ENCODE data around the gene GATC. TPM values are rescaled to one million over a fixed set of nuclear protein-coding genes. Genes with fewer than 3 reads are reported as not detected.

Gene GATC
- polyA plus RNA-seq, 1 experiment: 25.9 TPM

DNA sequence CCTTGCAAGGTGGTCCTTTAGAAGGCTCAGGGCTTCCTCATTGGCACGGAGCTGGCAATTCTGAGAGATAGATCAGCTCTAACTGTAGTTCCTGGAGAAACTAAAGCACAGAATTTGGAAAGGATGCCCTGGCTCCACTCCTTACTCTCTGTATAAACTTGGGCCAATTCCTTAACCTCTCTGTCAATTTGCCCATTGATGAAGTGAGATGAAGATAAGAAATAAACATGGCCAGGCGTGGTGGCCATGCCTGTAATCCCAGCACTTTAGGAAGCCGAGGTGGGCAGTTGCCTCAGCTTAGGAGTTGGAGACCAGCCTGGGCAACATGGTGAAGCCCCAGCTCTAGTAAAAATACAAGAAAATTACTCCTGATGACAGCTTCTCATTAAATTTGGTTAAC is 42.4 kb upstream of the GATC start:
- POLR2A ChIA-PET: no interaction called here
- no peak for DNase-seq (ENCODE audit: low read depth, low spot score)
- Histone ChIP-seq H3K4me3 (ENCODE audit: low read depth, low read length) (no peak overlapping the region), H3K9me3 (ENCODE audit: control insufficient read depth, insufficient read depth, low read length) (no peaks in the 10 kb centered on the region; the same call in 1 of the 2 replicates), H3K27me3 (ENCODE audit: control insufficient read depth, insufficient read depth, low read length) (peaks cover 19% of the 10 kb centered on the region), H3K27ac (ENCODE audit: low read depth, low read length) (no peak overlapping the region)
- TF ChIP-seq CTCF (IDR thresholded peaks at IDR 0.05; ENCODE audit: low read depth, low read length): no peak
- CTCF ChIA-PET: interaction anchor here (1.0 kb wide), 1 partner anchor 26 kb away, joined by 9 read pairs; no protein-coding TSS in a partner anchor

DNA sequence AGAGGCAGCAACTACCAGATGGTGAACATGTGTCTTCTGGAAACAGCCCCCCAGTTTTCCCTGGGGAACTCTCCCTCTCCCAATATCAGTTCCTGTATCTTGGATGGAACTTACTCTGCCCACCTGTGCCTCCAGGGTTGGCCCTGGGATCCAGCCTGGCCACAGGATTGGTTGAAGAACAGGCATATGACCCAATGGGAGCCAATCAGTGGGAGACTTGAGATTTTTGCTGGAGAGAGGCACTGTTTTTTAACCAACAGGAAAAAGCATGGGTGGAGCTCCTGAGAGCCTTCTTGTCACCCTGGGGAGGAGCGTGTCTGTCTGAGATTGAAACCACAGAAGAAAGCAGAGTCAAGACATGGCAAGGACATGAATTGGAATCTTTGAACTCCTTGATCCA is 42.0 kb upstream of the GATC start:
- no peaks in the 10 kb centered on the region; the same call in 1 of the 2 replicates for H3K9me3 ChIP-seq (ENCODE audit: control insufficient read depth, insufficient read depth, low read length)
- no peak overlapping the region for H3K27ac ChIP-seq (ENCODE audit: low read depth, low read length)
- TF ChIP-seq CTCF (IDR thresholded peaks at IDR 0.05; ENCODE audit: low read depth, low read length): no peak
- no peak for DNase-seq (ENCODE audit: low read depth, low spot score)
- peaks cover 19% of the 10 kb centered on the region for H3K27me3 ChIP-seq (ENCODE audit: control insufficient read depth, insufficient read depth, low read length)
- CTCF ChIA-PET: interaction anchor here (1.0 kb wide), 1 partner anchor 26 kb away, joined by 9 read pairs; no protein-coding TSS in a partner anchor
- POLR2A ChIA-PET: no interaction called here
- H3K4me3 ChIP-seq (ENCODE audit: low read depth, low read length): no peak overlapping the region

DNA sequence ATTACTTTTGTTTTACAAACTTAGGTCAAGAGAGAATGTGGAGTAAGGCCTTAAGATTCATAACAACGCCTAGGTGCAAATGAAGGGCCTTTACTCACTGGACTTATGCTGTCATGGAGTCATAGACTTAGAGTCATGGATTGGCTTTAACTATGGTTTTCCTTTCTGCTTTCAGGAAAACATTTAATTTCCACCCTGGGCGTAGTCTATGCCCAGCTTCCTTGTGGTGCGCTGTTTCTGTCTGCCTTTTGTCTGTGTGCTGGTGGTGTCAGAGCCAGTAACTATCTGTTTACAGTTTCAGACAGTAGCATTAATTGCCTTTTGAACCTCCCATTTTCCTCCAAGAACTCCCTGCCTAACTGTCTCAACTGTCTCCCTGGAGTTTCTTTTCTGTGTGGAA is 40.2 kb upstream of the GATC start:
- H3K27me3 ChIP-seq (ENCODE audit: control insufficient read depth, insufficient read depth, low read length): peaks cover 19% of the 10 kb centered on the region
- no peak for DNase-seq (ENCODE audit: low read depth, low spot score)
- H3K9me3 ChIP-seq (ENCODE audit: control insufficient read depth, insufficient read depth, low read length): no peaks in the 10 kb centered on the region; the same call in 1 of the 2 replicates
- H3K4me3 ChIP-seq (ENCODE audit: low read depth, low read length): no peak overlapping the region
- H3K27ac ChIP-seq (ENCODE audit: low read depth, low read length): no peak overlapping the region
- ChIA-PET POLR2A (no interaction called here), CTCF (no interaction called here)
- no peak for TF ChIP-seq CTCF (IDR thresholded peaks at IDR 0.05; ENCODE audit: low read depth, low read length)

DNA sequence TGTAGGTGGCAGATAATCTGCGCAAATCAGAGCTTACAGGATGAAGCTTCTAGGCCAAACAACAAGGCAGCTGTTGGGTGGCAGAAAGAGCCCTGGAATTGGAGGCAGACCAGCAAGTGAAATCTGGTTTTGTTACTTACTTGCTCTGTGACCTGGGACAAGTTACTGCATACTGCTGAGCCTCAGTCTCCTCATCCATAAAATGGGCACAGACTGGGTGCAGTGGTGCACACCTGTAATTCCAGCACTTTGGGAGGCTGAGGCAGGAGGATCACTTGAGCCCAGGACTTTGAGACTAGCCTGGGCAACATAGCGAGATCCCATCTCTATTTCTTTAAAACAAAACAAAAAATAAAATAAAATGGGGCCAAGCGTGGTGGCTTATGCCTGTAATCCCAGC is 39.7 kb upstream of the GATC start:
- H3K9me3 ChIP-seq (ENCODE audit: control insufficient read depth, insufficient read depth, low read length): no peaks in the 10 kb centered on the region; the same call in 1 of the 2 replicates
- H3K27me3 ChIP-seq (ENCODE audit: control insufficient read depth, insufficient read depth, low read length): peaks cover 19% of the 10 kb centered on the region
- no peak for DNase-seq (ENCODE audit: low read depth, low spot score)
- CTCF ChIA-PET: no interaction called here
- TF ChIP-seq CTCF (IDR thresholded peaks at IDR 0.05; ENCODE audit: low read depth, low read length): no peak
- no peak overlapping the region for H3K27ac ChIP-seq (ENCODE audit: low read depth, low read length)
- no peak overlapping the region for H3K4me3 ChIP-seq (ENCODE audit: low read depth, low read length)
- POLR2A ChIA-PET: no interaction called here

DNA sequence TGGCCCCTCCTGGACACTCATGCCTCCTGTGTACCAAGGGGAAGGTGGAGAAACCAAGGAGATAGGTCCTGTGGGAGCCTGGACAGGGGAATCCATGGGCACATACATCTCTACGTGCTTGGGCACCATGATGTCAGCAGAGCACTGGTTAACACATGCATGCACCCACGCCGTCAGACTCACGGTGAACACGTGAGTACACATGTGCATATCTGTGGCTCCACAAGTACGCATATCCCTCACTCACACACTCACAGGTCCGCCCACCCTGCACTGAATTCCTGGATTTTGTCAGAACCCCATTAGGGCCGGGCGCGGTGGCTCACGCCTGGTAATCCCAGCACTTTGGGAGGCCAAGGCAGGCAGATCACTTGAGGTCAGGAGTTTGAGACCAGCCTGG is 37.5 kb upstream of the GATC start:
- CTCF ChIA-PET: no interaction called here

More for the DNA sequence above, 37.5 kb upstream of the GATC start:
- no peak overlapping the region for H3K27ac ChIP-seq (ENCODE audit: low read depth, low read length)
- POLR2A ChIA-PET: no interaction called here
- TF ChIP-seq CTCF (IDR thresholded peaks at IDR 0.05; ENCODE audit: low read depth, low read length): no peak
- no peak for DNase-seq (ENCODE audit: low read depth, low spot score)
- H3K4me3 ChIP-seq (ENCODE audit: low read depth, low read length): no peak overlapping the region
- peaks cover 8% of the 10 kb centered on the region for H3K27me3 ChIP-seq (ENCODE audit: control insufficient read depth, insufficient read depth, low read length)
- no peaks in the 10 kb centered on the region; the same call in 1 of the 2 replicates for H3K9me3 ChIP-seq (ENCODE audit: control insufficient read depth, insufficient read depth, low read length)

All from AG04450 (cell line).